NCI-H1694 (cell line): ENCODE data around the gene GPR146.
"Not testable (repeated sequence)": the region's sequence is repeated elsewhere in the genome, so short reads cannot be mapped to it uniquely, and the experiment has no call there.

Source experiments
- DNase-seq: peaks from one replicate; lab custom pipeline; 2025; lab: John Stamatoyannopoulos, UW

GPR146 gene

GRCh38 chr7:1044189-1045068 is at the start of gene GPR146:
TSS of gene GPR146 (plus strand) at chr7:1044546. CDS start at chr7:1057516, 12,970 bp downstream.
- peak; percentile 84 for DNase-seq

GRCh38 chr7:994592-995308 is 49.6 kb upstream of the GPR146 start:
- DNase-seq, result no peak

GRCh38 chr7:995571-995970 is 48.8 kb upstream of the GPR146 start:
- DNase-seq, result no peak

- no peak for DNase-seq
These were observed 48.1 kb upstream of the GPR146 start for GRCh38 chr7:996079-996872.

GRCh38 chr7:997404-998395 is 46.6 kb upstream of the GPR146 start:
- DNase-seq, result no peak

GRCh38 chr7:999149-999879 is 45.0 kb upstream of the GPR146 start:
- no peak for DNase-seq

- no peak for DNase-seq
These were observed 44.1 kb upstream of the GPR146 start for GRCh38 chr7:999941-1000935.

- DNase-seq, result not testable (repeated sequence)
These were observed 43.1 kb upstream of the GPR146 start for GRCh38 chr7:1001069-1001770.

GRCh38 chr7:1002026-1002425 is 42.3 kb upstream of the GPR146 start:
- not testable (repeated sequence) for DNase-seq

GRCh38 chr7:1002445-1002844 is 41.9 kb upstream of the GPR146 start:
- DNase-seq, result not testable (repeated sequence)

GRCh38 chr7:1004018-1004852 is 40.1 kb upstream of the GPR146 start:
- no peak for DNase-seq

GRCh38 chr7:1005303-1005702 is 39.0 kb upstream of the GPR146 start:
- no peak for DNase-seq

GRCh38 chr7:1007901-1008300 is 36.4 kb upstream of the GPR146 start:
- DNase-seq, result no peak

- DNase-seq, result no peak
These were observed 35.5 kb upstream of the GPR146 start for GRCh38 chr7:1008733-1009363.

- DNase-seq, result no peak
These were observed 34.6 kb upstream of the GPR146 start for GRCh38 chr7:1009747-1010146.

- DNase-seq, result no peak
These were observed 34.1 kb upstream of the GPR146 start for GRCh38 chr7:1010226-1010625.
